Sigmoid colon (tissue), 4 donors: ENCODE results near the gene TM4SF5.

Experiments
- CTCF ChIP-seq, 4 experiments: fragments of 450-650 bp in 3 of 4; fragments of 200-600 bp in 1 of 4; IDR thresholded peaks; one replicate each; pipeline ENCODE4 v1.5.1; 2016 to 2019; ENCODE audit warnings: antibody characterized with exemption in 4 of 4, mild to moderate bottlenecking in 3 of 4, moderate library complexity in 2 of 4
- POLR2A ChIP-seq, 2 donors: fragments of 450-650 bp; IDR thresholded peaks; one replicate each; pipeline ENCODE4 v1.6.1; 2016; ENCODE audit warnings: antibody characterized with exemption in 2 of 2, mild to moderate bottlenecking in 2 of 2, moderate library complexity in 2 of 2
- POLR2AphosphoS5 ChIP-seq, 4 donors: sonication (generic); formaldehyde crosslinking; IDR thresholded peaks; one replicate each; pipeline ENCODE4 v1.6.1; 2017; ENCODE audit warnings: antibody characterized with exemption in 4 of 4

GRCh38 chr17:4827399-4827798, 55.7 kb downstream of the TM4SF5 start:
- no peak for TF ChIP-seq CTCF (IDR thresholded peaks at IDR 0.05)
- no peak for TF ChIP-seq POLR2A (IDR thresholded peaks at IDR 0.05)
- no peak for TF ChIP-seq POLR2AphosphoS5 (IDR thresholded peaks at IDR 0.05)
